H1 (cell line): ENCODE results near the gene KCNA10. TPM values are rescaled to one million over a fixed set of nuclear protein-coding genes. Genes with fewer than 3 reads are reported as not detected.

Experiments
- EP300 ChIP-seq, 2 experiments: IDR thresholded peaks; 1 replicate in 1 of 2; 2 replicates in 1 of 2; pipeline ENCODE4 v1.6.1; 2011 to 2012; ENCODE audit warnings: low read depth in 2 of 2, low read length in 2 of 2, mild to moderate bottlenecking in 2 of 2, borderline replicate concordance in 1 of 2, inconsistent platforms in 1 of 2, moderate library complexity in 1 of 2
- KDM4A ChIP-seq: IDR thresholded peaks from one replicate; pipeline ENCODE4 v1.7.1; 2012; ENCODE audit warnings: low read depth, mild to moderate bottlenecking, moderate library complexity, low read length, inconsistent platforms; ENCODE audit not compliant: severe bottlenecking
- RFX5 ChIP-seq: IDR thresholded peaks from 2 replicates; pipeline ENCODE4 v1.6.1; 2011; ENCODE audit warnings: low read depth, low read length, improper control_type of control experiment, borderline replicate concordance
- SIX5 ChIP-seq: IDR thresholded peaks from 2 replicates; pipeline ENCODE4 v1.6.1; 2011; ENCODE audit warnings: mild to moderate bottlenecking, low read depth, low read length
- SP2 ChIP-seq: IDR thresholded peaks from 2 replicates; pipeline ENCODE4 v1.6.1; 2012; ENCODE audit warnings: mild to moderate bottlenecking, low read length, inconsistent platforms
- TEAD4 ChIP-seq: IDR thresholded peaks from 2 replicates; pipeline ENCODE4 v1.6.1; 2012; ENCODE audit warnings: low read depth, low read length, inconsistent platforms, mixed read lengths
- polyA plus RNA-seq, 7 experiments: library from polyadenylated mRNA; depleted of rRNA in 3 of 7; stranded (reverse) in 5 of 7; unstranded in 2 of 7; fragments of >200 nt in 5 of 7; fragments of 200-250 nt in 2 of 7; gene quantifications; 1 replicate in 5 of 7; 2 replicates in 1 of 7; 4 replicates in 1 of 7; pipeline versions ENCODE4 v1.2.1 to v1.2.3, GENCODE V29; 2011 to 2013; ENCODE audit warnings: missing spikeins in 2 of 7, mixed read lengths in 2 of 7
- total RNA-seq: library from RNA; stranded (reverse); fragmentation: NEBNext Ultra II Directional; extraction: Animal tissue kit (Norgen Biotek cat#: 25700); gene quantifications from 2 replicates; pipeline ENCODE4 v1.2.1, GENCODE V29; 2021
- TF ChIP-seq, protein P1 (sequence below): fragments of 300-600 bp; sonication (generic); IDR thresholded peaks from 2 replicates; pipeline ENCODE4 v1.7.1; 2012; ENCODE audit warnings: low read length, moderate library complexity, mild to moderate bottlenecking, inconsistent platforms; ENCODE audit not compliant: insufficient replicate concordance
- TF ChIP-seq, protein P2 (sequence below): IDR thresholded peaks from 2 replicates; pipeline ENCODE4 v1.6.1; 2012; ENCODE audit warnings: inconsistent platforms
- TF ChIP-seq, protein P3 (sequence below): IDR thresholded peaks from 2 replicates; pipeline ENCODE4 v1.6.1; 2011; ENCODE audit warnings: low read depth, mild to moderate bottlenecking, low read length; ENCODE audit not compliant: insufficient read depth

The KCNA10 gene
- total and polyA plus RNA-seq, 2 of the 8 experiments (the other 6 are each of a cell fraction or from before 2014, with no cell fraction given): not detected

DNA sequence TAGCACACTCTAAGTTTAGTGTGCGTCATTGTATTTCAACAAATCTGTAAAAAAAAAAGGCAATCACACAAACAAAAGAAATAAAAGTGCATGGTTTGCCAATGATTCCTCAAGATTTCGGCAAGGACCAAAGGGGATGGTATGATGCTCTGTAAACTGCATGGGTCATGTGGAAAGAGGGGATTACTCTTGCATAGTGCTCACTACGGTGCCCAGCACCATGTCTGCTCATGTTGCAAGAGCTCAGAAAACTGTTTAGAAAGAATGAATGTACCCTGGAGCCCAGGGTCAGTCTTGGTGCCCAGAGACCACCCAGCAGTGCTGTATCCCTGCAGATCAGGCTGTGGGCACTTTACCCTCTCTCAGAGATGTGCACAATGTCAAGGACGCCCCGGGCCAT is 3.6 kb upstream of the KCNA10 start (continued):
- TF ChIP-seq, protein P1, sequence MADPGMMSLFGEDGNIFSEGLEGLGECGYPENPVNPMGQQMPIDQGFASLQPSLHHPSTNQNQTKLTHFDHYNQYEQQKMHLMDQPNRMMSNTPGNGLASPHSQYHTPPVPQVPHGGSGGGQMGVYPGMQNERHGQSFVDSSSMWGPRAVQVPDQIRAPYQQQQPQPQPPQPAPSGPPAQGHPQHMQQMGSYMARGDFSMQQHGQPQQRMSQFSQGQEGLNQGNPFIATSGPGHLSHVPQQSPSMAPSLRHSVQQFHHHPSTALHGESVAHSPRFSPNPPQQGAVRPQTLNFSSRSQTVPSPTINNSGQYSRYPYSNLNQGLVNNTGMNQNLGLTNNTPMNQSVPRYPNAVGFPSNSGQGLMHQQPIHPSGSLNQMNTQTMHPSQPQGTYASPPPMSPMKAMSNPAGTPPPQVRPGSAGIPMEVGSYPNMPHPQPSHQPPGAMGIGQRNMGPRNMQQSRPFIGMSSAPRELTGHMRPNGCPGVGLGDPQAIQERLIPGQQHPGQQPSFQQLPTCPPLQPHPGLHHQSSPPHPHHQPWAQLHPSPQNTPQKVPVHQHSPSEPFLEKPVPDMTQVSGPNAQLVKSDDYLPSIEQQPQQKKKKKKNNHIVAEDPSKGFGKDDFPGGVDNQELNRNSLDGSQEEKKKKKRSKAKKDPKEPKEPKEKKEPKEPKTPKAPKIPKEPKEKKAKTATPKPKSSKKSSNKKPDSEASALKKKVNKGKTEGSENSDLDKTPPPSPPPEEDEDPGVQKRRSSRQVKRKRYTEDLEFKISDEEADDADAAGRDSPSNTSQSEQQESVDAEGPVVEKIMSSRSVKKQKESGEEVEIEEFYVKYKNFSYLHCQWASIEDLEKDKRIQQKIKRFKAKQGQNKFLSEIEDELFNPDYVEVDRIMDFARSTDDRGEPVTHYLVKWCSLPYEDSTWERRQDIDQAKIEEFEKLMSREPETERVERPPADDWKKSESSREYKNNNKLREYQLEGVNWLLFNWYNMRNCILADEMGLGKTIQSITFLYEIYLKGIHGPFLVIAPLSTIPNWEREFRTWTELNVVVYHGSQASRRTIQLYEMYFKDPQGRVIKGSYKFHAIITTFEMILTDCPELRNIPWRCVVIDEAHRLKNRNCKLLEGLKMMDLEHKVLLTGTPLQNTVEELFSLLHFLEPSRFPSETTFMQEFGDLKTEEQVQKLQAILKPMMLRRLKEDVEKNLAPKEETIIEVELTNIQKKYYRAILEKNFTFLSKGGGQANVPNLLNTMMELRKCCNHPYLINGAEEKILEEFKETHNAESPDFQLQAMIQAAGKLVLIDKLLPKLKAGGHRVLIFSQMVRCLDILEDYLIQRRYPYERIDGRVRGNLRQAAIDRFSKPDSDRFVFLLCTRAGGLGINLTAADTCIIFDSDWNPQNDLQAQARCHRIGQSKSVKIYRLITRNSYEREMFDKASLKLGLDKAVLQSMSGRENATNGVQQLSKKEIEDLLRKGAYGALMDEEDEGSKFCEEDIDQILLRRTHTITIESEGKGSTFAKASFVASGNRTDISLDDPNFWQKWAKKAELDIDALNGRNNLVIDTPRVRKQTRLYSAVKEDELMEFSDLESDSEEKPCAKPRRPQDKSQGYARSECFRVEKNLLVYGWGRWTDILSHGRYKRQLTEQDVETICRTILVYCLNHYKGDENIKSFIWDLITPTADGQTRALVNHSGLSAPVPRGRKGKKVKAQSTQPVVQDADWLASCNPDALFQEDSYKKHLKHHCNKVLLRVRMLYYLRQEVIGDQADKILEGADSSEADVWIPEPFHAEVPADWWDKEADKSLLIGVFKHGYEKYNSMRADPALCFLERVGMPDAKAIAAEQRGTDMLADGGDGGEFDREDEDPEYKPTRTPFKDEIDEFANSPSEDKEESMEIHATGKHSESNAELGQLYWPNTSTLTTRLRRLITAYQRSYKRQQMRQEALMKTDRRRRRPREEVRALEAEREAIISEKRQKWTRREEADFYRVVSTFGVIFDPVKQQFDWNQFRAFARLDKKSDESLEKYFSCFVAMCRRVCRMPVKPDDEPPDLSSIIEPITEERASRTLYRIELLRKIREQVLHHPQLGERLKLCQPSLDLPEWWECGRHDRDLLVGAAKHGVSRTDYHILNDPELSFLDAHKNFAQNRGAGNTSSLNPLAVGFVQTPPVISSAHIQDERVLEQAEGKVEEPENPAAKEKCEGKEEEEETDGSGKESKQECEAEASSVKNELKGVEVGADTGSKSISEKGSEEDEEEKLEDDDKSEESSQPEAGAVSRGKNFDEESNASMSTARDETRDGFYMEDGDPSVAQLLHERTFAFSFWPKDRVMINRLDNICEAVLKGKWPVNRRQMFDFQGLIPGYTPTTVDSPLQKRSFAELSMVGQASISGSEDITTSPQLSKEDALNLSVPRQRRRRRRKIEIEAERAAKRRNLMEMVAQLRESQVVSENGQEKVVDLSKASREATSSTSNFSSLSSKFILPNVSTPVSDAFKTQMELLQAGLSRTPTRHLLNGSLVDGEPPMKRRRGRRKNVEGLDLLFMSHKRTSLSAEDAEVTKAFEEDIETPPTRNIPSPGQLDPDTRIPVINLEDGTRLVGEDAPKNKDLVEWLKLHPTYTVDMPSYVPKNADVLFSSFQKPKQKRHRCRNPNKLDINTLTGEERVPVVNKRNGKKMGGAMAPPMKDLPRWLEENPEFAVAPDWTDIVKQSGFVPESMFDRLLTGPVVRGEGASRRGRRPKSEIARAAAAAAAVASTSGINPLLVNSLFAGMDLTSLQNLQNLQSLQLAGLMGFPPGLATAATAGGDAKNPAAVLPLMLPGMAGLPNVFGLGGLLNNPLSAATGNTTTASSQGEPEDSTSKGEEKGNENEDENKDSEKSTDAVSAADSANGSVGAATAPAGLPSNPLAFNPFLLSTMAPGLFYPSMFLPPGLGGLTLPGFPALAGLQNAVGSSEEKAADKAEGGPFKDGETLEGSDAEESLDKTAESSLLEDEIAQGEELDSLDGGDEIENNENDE: no peak
- TF ChIP-seq, protein P2, sequence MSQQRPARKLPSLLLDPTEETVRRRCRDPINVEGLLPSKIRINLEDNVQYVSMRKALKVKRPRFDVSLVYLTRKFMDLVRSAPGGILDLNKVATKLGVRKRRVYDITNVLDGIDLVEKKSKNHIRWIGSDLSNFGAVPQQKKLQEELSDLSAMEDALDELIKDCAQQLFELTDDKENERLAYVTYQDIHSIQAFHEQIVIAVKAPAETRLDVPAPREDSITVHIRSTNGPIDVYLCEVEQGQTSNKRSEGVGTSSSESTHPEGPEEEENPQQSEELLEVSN: no peak
- TF ChIP-seq TEAD4: no peak
- TF ChIP-seq SIX5: no peak
- no peak for TF ChIP-seq EP300 (IDR thresholded peaks at IDR 0.05; ENCODE audit: borderline replicate concordance in 1 of 2, low read depth in 2 of 2, low read length in 2 of 2)
- TF ChIP-seq, protein P3, sequence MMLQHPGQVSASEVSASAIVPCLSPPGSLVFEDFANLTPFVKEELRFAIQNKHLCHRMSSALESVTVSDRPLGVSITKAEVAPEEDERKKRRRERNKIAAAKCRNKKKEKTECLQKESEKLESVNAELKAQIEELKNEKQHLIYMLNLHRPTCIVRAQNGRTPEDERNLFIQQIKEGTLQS: no peak
- TF ChIP-seq KDM4A: no peak
- no peak for TF ChIP-seq SP2
- TF ChIP-seq RFX5: no peak
